ENCODE results near the gene HSD17B1. TPM values are rescaled to one million over a fixed set of nuclear protein-coding genes. Genes with fewer than 3 reads are reported as not detected.
A peak's percentile ranks its signal among the peaks of the same experiment; 100 is the strongest.

Gene HSD17B1
- total and polyA plus RNA-seq, 2 of the 13 experiments (the other 11 are each of a cell fraction or from before 2014, with no cell fraction given) = 0.54 to 0.93 TPM

DNA sequence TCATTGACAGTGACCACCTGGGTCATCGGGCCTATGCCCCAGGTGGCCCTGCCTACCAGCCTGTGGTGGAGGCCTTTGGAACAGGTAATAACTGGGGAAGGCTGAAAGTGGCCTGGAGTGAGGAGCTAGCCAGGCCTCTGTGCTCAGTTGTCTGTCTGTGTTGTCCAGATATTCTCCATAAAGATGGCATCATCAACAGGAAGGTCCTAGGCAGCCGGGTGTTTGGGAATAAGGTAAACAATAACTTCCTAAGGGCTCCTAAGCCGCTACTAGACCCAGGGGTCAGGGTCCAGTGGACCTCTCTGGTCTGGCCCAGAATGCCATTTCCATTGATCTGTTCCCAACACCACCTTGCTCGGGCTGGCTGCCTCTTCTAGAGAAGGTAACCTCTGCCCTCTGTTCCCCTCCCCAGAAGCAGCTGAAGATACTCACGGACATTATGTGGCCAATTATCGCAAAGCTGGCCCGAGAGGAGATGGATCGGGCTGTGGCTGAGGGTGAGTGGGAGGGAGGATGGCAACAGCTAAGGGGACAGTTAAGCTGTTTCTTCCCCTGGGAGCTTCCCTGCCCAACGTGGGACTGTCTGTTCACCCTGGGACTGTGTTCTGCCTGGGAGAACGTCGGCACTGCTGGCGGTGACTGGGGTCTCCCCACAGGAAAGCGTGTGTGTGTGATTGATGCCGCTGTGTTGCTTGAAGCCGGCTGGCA is 12.2 kb downstream of the HSD17B1 start (continued):
- TF ChIP-seq, protein P1, sequence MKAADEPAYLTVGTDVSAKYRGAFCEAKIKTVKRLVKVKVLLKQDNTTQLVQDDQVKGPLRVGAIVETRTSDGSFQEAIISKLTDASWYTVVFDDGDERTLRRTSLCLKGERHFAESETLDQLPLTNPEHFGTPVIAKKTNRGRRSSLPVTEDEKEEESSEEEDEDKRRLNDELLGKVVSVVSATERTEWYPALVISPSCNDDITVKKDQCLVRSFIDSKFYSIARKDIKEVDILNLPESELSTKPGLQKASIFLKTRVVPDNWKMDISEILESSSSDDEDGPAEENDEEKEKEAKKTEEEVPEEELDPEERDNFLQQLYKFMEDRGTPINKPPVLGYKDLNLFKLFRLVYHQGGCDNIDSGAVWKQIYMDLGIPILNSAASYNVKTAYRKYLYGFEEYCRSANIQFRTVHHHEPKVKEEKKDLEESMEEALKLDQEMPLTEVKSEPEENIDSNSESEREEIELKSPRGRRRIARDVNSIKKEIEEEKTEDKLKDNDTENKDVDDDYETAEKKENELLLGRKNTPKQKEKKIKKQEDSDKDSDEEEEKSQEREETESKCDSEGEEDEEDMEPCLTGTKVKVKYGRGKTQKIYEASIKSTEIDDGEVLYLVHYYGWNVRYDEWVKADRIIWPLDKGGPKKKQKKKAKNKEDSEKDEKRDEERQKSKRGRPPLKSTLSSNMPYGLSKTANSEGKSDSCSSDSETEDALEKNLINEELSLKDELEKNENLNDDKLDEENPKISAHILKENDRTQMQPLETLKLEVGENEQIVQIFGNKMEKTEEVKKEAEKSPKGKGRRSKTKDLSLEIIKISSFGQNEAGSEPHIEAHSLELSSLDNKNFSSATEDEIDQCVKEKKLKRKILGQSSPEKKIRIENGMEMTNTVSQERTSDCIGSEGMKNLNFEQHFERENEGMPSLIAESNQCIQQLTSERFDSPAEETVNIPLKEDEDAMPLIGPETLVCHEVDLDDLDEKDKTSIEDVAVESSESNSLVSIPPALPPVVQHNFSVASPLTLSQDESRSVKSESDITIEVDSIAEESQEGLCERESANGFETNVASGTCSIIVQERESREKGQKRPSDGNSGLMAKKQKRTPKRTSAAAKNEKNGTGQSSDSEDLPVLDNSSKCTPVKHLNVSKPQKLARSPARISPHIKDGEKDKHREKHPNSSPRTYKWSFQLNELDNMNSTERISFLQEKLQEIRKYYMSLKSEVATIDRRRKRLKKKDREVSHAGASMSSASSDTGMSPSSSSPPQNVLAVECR (CRISPR knock-in tag; IDR thresholded peaks at IDR 0.05; ENCODE audit: borderline replicate concordance) = peak; percentile 70; the same call in 1 of the 2 replicates
- TF ChIP-seq CHD2 (IDR thresholded peaks at IDR 0.05; ENCODE audit: low read depth, low read length) (no peak; the same call in 1 of the 2 replicates), TCF12 (IDR thresholded peaks at IDR 0.05) (no peak), TCF12 (CRISPR knock-in tag; IDR thresholded peaks at IDR 0.05) (0 out of 2 replicates have a peak, but pooled peaks have one; percentile 35), ADNP (CRISPR knock-in tag; IDR thresholded peaks at IDR 0.05) (no peak), ETV6 (CRISPR knock-in tag; conservative IDR thresholded peaks at IDR 0.05) (no peak), ZNF713 (CRISPR knock-in tag; IDR thresholded peaks at IDR 0.05) (0 out of 2 replicates have a peak, but pooled peaks have one; percentile 30), KDM4B (CRISPR knock-in tag; IDR thresholded peaks at IDR 0.05) (peak; percentile 57; the same call in 1 of the 2 replicates), MIXL1 (CRISPR knock-in tag; IDR thresholded peaks at IDR 0.05) (peak; percentile 86; the same call in 1 of the 2 replicates), ZNF264 (CRISPR knock-in tag; IDR thresholded peaks at IDR 0.05) (peak; percentile 21; the same call in 1 of the 2 replicates), PAF1 (CRISPR knock-in tag; IDR thresholded peaks at IDR 0.05) (no peak; the same call in 1 of the 2 replicates), ZMYM2 (CRISPR knock-in tag; IDR thresholded peaks at IDR 0.05) (peak; percentile 64; the same call in 1 of the 2 replicates), BRCA1 (CRISPR knock-in tag; IDR thresholded peaks at IDR 0.05) (peak; percentile 56), TEAD2 (CRISPR knock-in tag; IDR thresholded peaks at IDR 0.05) (0 out of 2 replicates have a peak, but pooled peaks have one; percentile 17), BHLHE40 (IDR thresholded peaks at IDR 0.05; ENCODE audit: low read length) (0 out of 2 replicates have a peak, but pooled peaks have one; percentile 20), ZNF225 (CRISPR knock-in tag; IDR thresholded peaks at IDR 0.05) (peak; percentile 76; the same call in 1 of the 2 replicates), PPARG (CRISPR knock-in tag; conservative IDR thresholded peaks at IDR 0.05) (peak; percentile 58; the same call in 1 of the 2 replicates)
- TF ChIP-seq, protein P2, sequence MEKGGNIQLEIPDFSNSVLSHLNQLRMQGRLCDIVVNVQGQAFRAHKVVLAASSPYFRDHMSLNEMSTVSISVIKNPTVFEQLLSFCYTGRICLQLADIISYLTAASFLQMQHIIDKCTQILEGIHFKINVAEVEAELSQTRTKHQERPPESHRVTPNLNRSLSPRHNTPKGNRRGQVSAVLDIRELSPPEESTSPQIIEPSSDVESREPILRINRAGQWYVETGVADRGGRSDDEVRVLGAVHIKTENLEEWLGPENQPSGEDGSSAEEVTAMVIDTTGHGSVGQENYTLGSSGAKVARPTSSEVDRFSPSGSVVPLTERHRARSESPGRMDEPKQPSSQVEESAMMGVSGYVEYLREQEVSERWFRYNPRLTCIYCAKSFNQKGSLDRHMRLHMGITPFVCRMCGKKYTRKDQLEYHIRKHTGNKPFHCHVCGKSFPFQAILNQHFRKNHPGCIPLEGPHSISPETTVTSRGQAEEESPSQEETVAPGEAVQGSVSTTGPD (CRISPR knock-in tag; IDR thresholded peaks at IDR 0.05) = 0 out of 2 replicates have a peak, but pooled peaks have one; percentile 26
- TF ChIP-seq, protein P3, sequence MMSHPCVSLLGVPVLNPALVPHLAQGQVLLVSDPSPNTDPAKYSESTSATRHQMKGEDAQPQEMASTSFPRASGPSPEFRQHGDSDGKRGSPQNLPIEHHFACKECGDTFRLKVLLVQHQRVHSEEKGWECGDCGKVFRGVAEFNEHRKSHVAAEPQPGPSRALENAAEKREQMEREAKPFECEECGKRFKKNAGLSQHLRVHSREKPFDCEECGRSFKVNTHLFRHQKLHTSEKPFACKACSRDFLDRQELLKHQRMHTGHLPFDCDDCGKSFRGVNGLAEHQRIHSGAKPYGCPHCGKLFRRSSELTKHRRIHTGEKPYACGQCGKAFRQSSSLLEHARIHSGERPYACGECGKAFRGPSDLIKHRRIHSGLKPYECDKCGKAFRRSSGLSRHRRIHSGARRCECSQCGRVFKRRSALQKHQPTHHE (CRISPR knock-in tag; IDR thresholded peaks at IDR 0.05; ENCODE audit: borderline replicate concordance) = 0 out of 2 replicates have a peak, but pooled peaks have one; percentile 49
- TF ChIP-seq, protein P4, sequence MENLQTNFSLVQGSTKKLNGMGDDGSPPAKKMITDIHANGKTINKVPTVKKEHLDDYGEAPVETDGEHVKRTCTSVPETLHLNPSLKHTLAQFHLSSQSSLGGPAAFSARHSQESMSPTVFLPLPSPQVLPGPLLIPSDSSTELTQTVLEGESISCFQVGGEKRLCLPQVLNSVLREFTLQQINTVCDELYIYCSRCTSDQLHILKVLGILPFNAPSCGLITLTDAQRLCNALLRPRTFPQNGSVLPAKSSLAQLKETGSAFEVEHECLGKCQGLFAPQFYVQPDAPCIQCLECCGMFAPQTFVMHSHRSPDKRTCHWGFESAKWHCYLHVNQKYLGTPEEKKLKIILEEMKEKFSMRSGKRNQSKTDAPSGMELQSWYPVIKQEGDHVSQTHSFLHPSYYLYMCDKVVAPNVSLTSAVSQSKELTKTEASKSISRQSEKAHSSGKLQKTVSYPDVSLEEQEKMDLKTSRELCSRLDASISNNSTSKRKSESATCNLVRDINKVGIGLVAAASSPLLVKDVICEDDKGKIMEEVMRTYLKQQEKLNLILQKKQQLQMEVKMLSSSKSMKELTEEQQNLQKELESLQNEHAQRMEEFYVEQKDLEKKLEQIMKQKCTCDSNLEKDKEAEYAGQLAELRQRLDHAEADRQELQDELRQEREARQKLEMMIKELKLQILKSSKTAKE (CRISPR knock-in tag; IDR thresholded peaks at IDR 0.05; ENCODE audit: borderline replicate concordance) = 0 out of 2 replicates have a peak, but pooled peaks have one; percentile 40
